GM18502 (cell line): ENCODE results near the gene NRG3.
"Not testable (repeated sequence)": the region's sequence is repeated elsewhere in the genome, so short reads cannot be mapped to it uniquely, and the experiment has no call there.

Experiments
- ATAC-seq: cut with Tn5 transposase; IDR thresholded peaks from one replicate; pipeline ENCODE4 v1.9.1; 2021; ENCODE audit warnings: mild to moderate bottlenecking; ENCODE audit not compliant: unreplicated experiment, poor library complexity

Gene NRG3

GRCh38 chr10:82932451-82932850 lies 1057.5 kb downstream of the NRG3 start:
- no peak for ATAC-seq

GRCh38 chr10:82934429-82934828 lies 1059.4 kb downstream of the NRG3 start:
- ATAC-seq: no peak

GRCh38 chr10:82934947-82935346 lies 1060.0 kb downstream of the NRG3 start:
- no peak for ATAC-seq

DNA sequence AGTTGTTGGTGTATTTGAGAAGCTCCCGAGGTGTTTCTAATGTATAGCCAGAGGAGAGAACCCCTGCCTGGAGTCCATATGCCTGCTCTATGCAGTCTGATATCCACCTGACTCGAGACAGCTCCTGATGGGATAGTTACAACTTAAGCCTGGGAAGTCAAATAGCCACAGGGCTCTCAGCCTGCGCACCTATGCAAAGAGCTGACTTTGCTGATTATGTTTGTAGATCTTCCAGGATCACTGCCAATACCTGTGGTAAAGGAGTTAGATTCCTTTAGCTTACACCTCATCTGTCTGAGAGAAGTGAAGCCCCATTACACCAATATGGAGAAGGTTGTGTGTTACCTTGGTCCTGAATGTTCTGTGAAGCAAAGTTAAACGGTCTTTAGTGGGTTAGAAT lies 1063.3 kb downstream of the NRG3 start:
- no peak for ATAC-seq

GRCh38 chr10:82942286-82943099 lies 1067.5 kb downstream of the NRG3 start:
- ATAC-seq: no peak

- ATAC-seq: no peak
Measured at GRCh38 chr10:82943142-82943541, 1068.1 kb downstream of the NRG3 start.

DNA sequence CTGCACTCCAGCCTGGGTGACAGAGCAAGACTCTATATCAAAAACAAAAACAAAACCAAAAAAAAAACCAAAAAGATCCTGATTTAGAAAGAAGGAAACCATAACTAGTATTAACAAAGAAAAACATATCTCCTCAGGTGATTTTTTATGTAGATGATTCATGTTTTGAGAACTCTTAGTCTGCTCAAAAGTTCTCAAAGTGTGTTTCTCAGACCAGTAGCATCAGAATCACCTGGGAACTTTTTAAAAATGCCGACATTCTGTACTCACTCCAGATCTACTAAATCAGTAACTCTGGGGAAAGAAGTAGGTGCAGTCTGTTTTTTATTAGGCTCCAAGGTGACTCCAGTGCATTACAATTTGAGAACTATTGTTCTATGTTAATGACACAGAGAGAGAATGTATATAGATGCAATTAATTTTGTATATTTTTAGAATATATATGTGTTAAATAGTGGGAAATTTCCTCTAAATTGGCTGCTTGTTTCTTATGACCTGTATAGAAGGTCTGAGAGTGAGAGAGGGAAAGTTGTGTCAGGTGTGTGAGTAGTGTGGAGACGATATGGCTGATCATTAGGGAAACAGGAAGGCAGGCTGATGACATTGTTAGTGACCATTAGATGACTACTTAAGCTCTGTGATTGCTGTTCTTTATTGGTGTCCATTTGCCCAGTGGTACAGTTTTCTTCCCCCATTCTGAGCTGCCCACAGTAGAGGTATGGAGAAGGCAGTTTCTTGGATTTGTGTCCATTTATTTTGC lies 1075.0 kb downstream of the NRG3 start:
- ATAC-seq: no peak

DNA sequence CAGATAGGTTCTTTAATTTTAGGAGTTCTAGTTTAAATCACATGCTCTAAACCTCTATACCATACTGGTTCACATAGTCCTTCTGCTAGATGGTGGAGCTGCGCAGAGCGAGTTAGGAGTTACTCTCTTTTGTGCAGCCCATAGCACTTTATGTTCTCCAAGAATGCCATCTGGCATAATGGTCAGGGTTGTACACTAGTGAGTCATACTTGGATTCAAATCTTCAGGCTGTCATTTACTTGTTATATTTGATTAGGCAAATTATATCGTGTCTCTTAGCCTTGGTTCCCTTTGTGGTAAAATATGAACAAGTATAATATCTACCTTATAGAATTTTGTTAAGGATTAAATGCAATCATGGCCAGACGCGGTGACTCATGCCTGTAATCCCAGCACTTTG lies 1078.3 kb downstream of the NRG3 start:
- ATAC-seq: no peak

DNA sequence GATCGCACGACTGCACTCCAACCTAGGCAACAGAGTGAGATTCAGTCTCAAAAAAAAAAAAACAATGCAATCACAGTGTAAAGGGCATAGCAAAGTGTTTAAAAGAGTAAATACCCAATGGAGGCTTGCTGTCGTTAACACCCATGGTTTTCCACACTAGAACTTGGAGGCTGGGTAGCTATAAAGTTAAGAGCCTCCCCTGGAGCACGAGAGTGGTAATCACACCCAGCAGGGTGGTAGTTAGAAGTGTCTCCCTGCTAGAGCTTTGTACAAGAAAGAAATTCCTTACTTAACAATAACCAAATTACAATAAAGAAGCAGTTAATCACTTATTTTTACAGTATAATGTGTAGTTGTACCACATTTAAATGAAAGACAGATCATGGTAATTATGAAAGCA lies 1078.9 kb downstream of the NRG3 start:
- no peak for ATAC-seq

DNA sequence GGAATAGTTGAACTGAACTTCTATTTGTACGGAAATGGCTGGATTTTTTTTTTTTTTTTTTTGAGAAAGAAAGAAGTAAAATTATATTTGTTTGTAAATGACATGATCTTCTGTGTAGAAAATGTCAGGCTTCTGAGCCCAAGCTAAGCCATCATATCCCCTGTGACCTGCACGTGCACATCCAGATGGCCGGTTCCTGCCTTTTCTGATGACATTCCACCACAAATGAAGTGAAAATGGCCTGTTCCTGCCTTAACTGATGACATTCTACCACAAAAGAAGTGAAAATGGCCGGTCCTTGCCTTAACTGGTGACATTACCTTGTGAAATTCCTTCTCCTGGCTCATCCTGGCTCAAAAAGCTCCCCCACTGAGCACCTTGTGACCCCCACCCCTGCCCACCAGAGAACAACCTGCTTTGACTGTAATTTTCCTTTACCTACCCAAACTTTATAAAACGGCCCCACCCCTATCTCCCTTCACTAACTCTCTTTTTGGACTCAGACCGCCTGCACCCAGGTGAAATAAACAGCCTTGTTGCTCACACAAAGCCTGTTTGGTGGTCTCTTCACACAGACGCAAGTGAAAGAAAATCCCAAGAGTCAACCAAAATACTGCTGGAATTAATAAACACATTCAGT lies 1085.5 kb downstream of the NRG3 start:
- not testable (repeated sequence) for ATAC-seq

DNA sequence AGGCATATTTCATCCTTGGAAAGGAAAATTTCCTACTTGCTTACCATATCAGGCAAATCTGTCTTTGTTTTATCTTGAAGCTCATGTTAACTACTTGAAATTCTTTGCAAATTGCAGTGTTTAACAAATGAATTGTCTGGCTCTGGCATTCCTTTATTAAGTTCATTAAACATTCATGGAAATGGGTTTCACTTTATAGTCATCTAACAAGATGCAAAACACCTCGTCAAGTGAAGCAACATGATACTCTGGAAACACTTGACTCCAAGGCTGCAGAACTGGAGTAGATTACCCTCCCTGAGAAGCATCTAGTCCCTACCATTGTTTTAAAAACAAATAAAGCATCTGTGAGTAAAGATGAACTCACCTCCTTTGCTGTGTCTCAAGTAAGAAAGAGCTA lies 1086.9 kb downstream of the NRG3 start:
- ATAC-seq: no peak

GRCh38 chr10:82966130-82966529 lies 1091.1 kb downstream of the NRG3 start:
- ATAC-seq: no peak

DNA sequence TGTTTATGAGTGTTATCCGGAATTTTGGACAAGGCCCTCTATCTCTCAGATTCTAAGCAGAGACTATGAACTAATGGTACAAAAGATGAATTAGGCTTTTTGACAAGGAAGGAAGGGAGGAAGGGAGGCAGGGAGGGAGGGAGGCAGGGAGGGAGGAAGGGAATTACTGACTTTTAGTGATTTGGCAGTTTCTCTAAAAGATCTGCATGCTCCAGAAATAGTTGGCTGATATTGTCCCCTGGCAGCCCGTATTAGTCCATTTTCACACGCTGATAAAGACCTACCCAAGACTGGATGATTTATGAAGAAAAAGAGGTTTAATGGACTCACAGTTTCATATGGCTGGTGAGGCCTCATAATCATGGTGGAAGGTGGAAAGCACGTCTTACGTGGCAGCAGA lies 1093.5 kb downstream of the NRG3 start:
- no peak for ATAC-seq

- ATAC-seq: no peak
Measured at GRCh38 chr10:82969405-82969804, 1094.4 kb downstream of the NRG3 start.

DNA sequence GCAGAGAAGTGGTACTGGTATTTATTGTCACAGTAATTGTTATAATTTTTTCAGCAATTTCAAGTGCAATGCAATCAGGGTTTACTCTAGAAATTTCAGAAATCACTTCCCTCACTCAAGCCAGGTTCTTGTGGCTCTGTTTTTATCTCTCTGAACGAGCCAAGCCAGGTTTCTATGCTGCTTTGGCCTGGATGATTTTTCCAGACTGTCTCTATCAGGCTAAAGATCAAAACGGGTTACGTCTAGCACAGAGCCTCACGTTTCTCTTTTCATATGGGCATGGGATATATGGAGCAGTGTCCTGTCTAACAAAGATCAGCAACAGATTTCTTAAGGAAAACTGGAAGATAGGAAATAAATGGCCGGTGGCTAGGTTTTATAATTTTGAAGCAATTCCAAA lies 1105.3 kb downstream of the NRG3 start:
- no peak for ATAC-seq

DNA sequence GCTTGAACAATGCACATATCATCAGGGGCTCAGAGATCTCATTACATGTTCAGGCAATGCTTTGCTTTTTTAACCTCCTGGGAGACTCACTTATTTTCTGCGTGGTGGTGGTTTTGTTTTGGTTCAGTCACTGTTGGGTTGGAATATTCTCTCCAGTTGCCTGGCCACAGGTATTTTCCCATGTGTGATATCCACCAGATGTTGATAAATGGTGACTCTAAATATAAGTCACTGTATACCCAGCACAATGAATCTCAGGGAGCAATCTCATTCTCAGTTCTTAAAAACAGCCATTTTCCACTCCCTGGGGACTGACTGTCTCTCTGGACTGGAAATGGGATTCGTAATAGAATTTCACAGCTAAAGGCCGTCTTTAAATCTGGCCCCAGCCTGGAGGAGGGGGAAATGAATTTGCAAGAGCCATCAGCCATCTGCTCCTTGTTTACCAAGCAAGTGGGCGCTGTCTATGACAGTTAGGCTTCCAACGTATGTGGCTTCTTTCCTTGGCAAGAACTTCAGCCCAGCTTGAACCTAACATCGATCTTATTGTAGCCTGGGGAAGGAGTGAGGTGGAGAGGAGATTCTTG lies 1106.2 kb downstream of the NRG3 start:
- no peak for ATAC-seq

GRCh38 chr10:82982110-82982608 lies 1107.2 kb downstream of the NRG3 start:
- no peak for ATAC-seq

DNA sequence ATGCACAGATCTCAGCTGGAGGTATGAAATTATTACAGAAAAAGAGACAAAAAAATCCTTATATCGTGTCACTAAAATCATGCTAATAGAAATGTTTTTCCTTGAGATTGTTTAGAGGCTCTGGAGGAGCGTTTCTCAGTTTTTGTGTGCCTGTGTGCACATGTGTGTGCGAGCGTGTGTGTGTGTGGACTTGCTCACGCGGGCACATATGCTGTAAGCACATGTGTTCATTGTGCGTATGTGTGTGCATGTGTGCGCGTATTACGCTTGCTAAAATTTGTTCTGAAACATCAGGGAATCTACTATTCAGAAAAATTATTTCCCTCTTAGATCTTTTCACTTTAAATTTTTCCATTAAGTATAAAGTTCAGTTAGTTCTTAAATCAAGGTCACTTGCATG lies 1111.2 kb downstream of the NRG3 start:
- ATAC-seq: no peak

DNA sequence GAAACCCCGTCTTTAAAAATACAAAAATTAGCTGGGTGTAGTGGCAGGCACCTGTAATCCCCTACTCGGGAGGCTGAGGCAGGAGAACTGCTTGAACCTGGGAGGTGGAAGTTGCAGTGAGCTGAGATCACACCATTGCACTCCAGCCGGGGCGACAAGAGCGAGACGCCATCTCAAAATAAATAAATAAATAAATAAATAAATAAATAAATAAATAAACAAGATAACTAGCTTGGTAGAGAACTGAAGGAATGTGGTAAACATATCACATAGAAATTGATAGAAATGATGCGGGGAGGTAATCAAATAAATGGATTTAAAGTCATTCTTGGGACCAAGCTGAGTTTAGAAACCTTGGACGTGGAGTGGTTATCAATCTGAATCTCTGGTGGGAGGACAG lies 1131.5 kb downstream of the NRG3 start:
- ATAC-seq: not testable (repeated sequence)

- no peak for ATAC-seq
Measured at GRCh38 chr10:83007510-83007909, 1132.5 kb downstream of the NRG3 start.

- no peak for ATAC-seq
Measured at GRCh38 chr10:83012866-83013265, 1137.9 kb downstream of the NRG3 start.
